A549 treated with AZD9567 at 1 μM for 4 hours (cell line): Measurements from ENCODE around the gene NPAS1. TPM values are rescaled to one million over a fixed set of nuclear protein-coding genes. Genes with fewer than 3 reads are reported as not detected.

Source experiments
- total RNA-seq: library from RNA; stranded (reverse); fragments of 200-300 nt; extraction: Qiagen RNA extraction; gene quantifications from 5 replicates; pipeline ENCODE4 v1.2.3, GENCODE V29; 2022; ENCODE audit not compliant: insufficient read depth

NPAS1 gene, protein sequence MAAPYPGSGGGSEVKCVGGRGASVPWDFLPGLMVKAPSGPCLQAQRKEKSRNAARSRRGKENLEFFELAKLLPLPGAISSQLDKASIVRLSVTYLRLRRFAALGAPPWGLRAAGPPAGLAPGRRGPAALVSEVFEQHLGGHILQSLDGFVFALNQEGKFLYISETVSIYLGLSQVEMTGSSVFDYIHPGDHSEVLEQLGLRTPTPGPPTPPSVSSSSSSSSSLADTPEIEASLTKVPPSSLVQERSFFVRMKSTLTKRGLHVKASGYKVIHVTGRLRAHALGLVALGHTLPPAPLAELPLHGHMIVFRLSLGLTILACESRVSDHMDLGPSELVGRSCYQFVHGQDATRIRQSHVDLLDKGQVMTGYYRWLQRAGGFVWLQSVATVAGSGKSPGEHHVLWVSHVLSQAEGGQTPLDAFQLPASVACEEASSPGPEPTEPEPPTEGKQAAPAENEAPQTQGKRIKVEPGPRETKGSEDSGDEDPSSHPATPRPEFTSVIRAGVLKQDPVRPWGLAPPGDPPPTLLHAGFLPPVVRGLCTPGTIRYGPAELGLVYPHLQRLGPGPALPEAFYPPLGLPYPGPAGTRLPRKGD
- 3.6 to 8.3 TPM (median 5.9 TPM) in 5 replicates for total RNA-seq

DNA sequence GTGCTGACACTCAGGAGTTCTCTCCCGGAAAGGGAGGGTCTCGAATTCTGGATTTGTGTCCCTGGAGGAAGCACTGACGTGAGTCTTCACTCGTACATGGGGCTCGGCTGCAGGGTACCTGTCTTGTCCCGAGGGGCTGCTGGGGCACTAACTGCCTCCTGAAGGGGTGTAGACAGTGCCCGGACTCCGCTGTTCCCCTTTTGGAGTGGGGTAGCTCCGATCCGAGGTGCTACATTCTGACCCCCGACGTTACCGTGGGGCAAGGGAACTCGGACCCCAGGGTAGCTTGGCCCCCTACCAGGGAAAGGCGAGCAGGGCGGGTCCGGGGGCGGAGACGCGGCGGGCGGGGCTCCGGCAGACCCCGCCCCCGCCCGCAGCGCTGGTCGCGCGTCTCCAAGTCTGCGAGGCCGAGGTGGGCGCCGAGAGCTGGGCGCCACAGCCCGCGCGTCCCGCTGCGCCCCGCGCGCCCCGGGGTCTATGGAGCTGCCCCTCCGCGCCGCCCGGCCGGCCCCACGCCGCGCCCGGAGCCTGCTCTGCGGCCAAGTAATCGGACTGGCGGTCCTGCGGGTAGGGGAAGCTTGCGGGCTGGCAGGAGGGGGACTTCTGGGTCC lies at the start of gene NPAS1:
Gene NPAS1 (plus strand): TSS at position 407 of the 611 bp plus-strand sequence. CDS start 1,211 bp downstream, outside the sequence.

Other genes with a start within 250 kb of the NPAS1 start
- 210 to 260 TPM (median 225 TPM) in 5 replicates for gene SLC1A5, start 231.2 kb upstream of the NPAS1 start, total RNA-seq
- gene AP2S1, start 169.0 kb upstream of the NPAS1 start, total RNA-seq = 236 to 325 TPM (median 314 TPM) in 5 replicates
- 22.9 to 31.9 TPM (median 27.1 TPM) in 5 replicates for gene ARHGAP35, start 158.8 kb upstream of the NPAS1 start, total RNA-seq
- 24.6 to 79.9 TPM (median 72.7 TPM) in 5 replicates for gene TMEM160, start 28.8 kb downstream of the NPAS1 start, total RNA-seq
- 13.8 to 19.3 TPM (median 16.2 TPM) in 5 replicates for gene ZC3H4, start 93.9 kb downstream of the NPAS1 start, total RNA-seq
- 203 to 224 TPM (median 211 TPM) in 5 replicates for gene SAE1, start 111.0 kb downstream of the NPAS1 start, total RNA-seq
- 16.6 to 27.8 TPM (median 24.9 TPM) in 5 replicates for gene BBC3, start 211.4 kb downstream of the NPAS1 start, total RNA-seq
- 18.6 to 24.0 TPM (median 23.1 TPM) in 5 replicates for gene CCDC9, start 236.7 kb downstream of the NPAS1 start, total RNA-seq